H9 (cell line): ENCODE results near the gene MOB3B. TPM values are rescaled to one million over a fixed set of nuclear protein-coding genes. Genes with fewer than 3 reads are reported as not detected.

Experiments
- DNase-seq: peaks from one replicate; pipeline ENCODE4 v3.0.0-alpha.2; 2017
- H2AFZ ChIP-seq: one replicate; pipeline ENCODE4 v1.6.1; 2013; ENCODE audit warnings: mild to moderate bottlenecking, low read length, control low read depth, moderate library complexity
- H2AK5ac ChIP-seq: 2 replicates; pipeline ENCODE4 v1.6.1; 2013; ENCODE audit warnings: low read length, control low read depth, mixed read lengths; ENCODE audit not compliant: insufficient read length
- H2BK120ac ChIP-seq: one replicate; pipeline ENCODE4 v1.6.1; 2013; ENCODE audit warnings: low read depth, mild to moderate bottlenecking, low read length, control low read depth, inconsistent platforms; ENCODE audit not compliant: poor library complexity, severe bottlenecking
- H2BK12ac ChIP-seq: 2 replicates; pipeline ENCODE4 v1.6.1; 2013; ENCODE audit warnings: low read length, control low read depth, mixed read lengths, low read depth; ENCODE audit not compliant: insufficient read length
- H2BK15ac ChIP-seq: 2 replicates; pipeline ENCODE4 v1.6.1; 2013; ENCODE audit warnings: low read depth, low read length, control low read depth
- H2BK20ac ChIP-seq: one replicate; pipeline ENCODE4 v1.6.1; 2013; ENCODE audit warnings: low read depth, mild to moderate bottlenecking, low read length, control low read depth, inconsistent platforms; ENCODE audit not compliant: poor library complexity, severe bottlenecking
- H2BK5ac ChIP-seq: 2 replicates; pipeline ENCODE4 v1.6.1; 2013; ENCODE audit warnings: low read length, control low read depth, mixed read lengths; ENCODE audit not compliant: insufficient read length
- H3K14ac ChIP-seq: 2 replicates; pipeline ENCODE4 v1.6.1; 2013; ENCODE audit warnings: low read length, control low read depth; ENCODE audit not compliant: insufficient read depth
- H3K18ac ChIP-seq: 2 replicates; pipeline ENCODE4 v1.6.1; 2013; ENCODE audit warnings: low read depth, mild to moderate bottlenecking, mixed read lengths, low read length, control low read depth; ENCODE audit not compliant: insufficient read length
- H3K23ac ChIP-seq: 2 replicates; pipeline ENCODE4 v1.6.1; 2013; ENCODE audit warnings: low read length, control low read depth, mixed read lengths, low read depth; ENCODE audit not compliant: insufficient read length
- H3K23me2 ChIP-seq: 2 replicates; pipeline ENCODE4 v1.6.1; 2013; ENCODE audit warnings: low read depth, mild to moderate bottlenecking, mixed read lengths, low read length, control low read depth; ENCODE audit not compliant: insufficient read length, poor library complexity, severe bottlenecking
- H3K27ac ChIP-seq: 2 replicates; pipeline ENCODE4 v1.5.1; 2013; ENCODE audit warnings: low read length, control low read depth, mixed read lengths, low read depth; ENCODE audit not compliant: insufficient read length
- H3K27me3 ChIP-seq: 2 replicates; pipeline ENCODE4 v1.6.1; 2013; ENCODE audit warnings: low read length, control low read depth, inconsistent platforms; ENCODE audit not compliant: insufficient read depth
- H3K4ac ChIP-seq: 2 replicates; pipeline ENCODE4 v1.6.1; 2013; ENCODE audit warnings: low read depth, mild to moderate bottlenecking, control low read depth, inconsistent platforms, low read length, moderate library complexity
- H3K4me1 ChIP-seq: 2 replicates; pipeline ENCODE4 v1.6.1; 2013; ENCODE audit warnings: low read length, control low read depth, inconsistent platforms; ENCODE audit not compliant: insufficient read depth
- H3K4me2 ChIP-seq: 2 replicates; pipeline ENCODE4 v1.6.1; 2013; ENCODE audit warnings: low read length, control low read depth, mixed read lengths; ENCODE audit not compliant: insufficient read length, insufficient read depth
- H3K56ac ChIP-seq: 2 replicates; pipeline ENCODE4 v1.6.1; 2013; ENCODE audit warnings: low read depth, mild to moderate bottlenecking, mixed read lengths, low read length, control low read depth; ENCODE audit not compliant: insufficient read length
- H3K79me1 ChIP-seq: 2 replicates; pipeline ENCODE4 v1.6.1; 2013; ENCODE audit warnings: low read depth, mild to moderate bottlenecking, moderate library complexity, low read length, control low read depth, inconsistent platforms; ENCODE audit not compliant: insufficient read depth, poor library complexity, severe bottlenecking
- H3K79me2 ChIP-seq: 2 replicates; pipeline ENCODE4 v1.6.1; 2013; ENCODE audit warnings: low read length, control low read depth, inconsistent platforms; ENCODE audit not compliant: insufficient read depth
- H3K9ac ChIP-seq: 2 replicates; pipeline ENCODE4 v1.6.1; 2013; ENCODE audit warnings: low read length, control low read depth, mixed read lengths; ENCODE audit not compliant: insufficient read length; ENCODE audit errors: extremely low read depth
- H3K9me3 ChIP-seq: one replicate; pipeline ENCODE4 v1.6.1; 2013; ENCODE audit warnings: low read depth, low read length, inconsistent platforms; ENCODE audit not compliant: control insufficient read depth
- H3T11ph ChIP-seq: one replicate; pipeline ENCODE4 v1.6.1; 2013; ENCODE audit warnings: mild to moderate bottlenecking, low read length, control low read depth, inconsistent platforms
- H4K20me1 ChIP-seq: one replicate; pipeline ENCODE4 v1.6.1; 2013; ENCODE audit not compliant: control insufficient read depth, insufficient read length, insufficient read depth
- H4K5ac ChIP-seq: 2 replicates; pipeline ENCODE4 v1.6.1; 2013; ENCODE audit warnings: low read depth, mild to moderate bottlenecking, mixed read lengths, low read length, control low read depth; ENCODE audit not compliant: insufficient read length
- H4K8ac ChIP-seq: replicated peaks from 2 replicates; pipeline ENCODE4 v1.6.1; 2013; ENCODE audit warnings: low read length, control low read depth, mixed read lengths, low read depth; ENCODE audit not compliant: insufficient read length
- H4K91ac ChIP-seq: 2 replicates; pipeline ENCODE4 v1.6.1; 2013; ENCODE audit warnings: low read depth, mild to moderate bottlenecking, moderate library complexity, mixed read lengths, low read length, control low read depth; ENCODE audit not compliant: insufficient read length
- H3K27ac Mint-ChIP-seq, 3 experiments: 2 replicates in 2 of 3; 3 replicates in 1 of 3; pipeline ENCODE4 v1.8.0; 2020 to 2021; ENCODE audit warnings: mixed read lengths in 3 of 3, mild to moderate bottlenecking in 1 of 3, moderate library complexity in 1 of 3
- H3K27me3 Mint-ChIP-seq: 2 replicates; pipeline ENCODE4 v1.8.0; 2021; ENCODE audit warnings: low read depth, mild to moderate bottlenecking, moderate library complexity, mixed read lengths
- H3K36me3 Mint-ChIP-seq, 3 experiments: 2 replicates in 2 of 3; 3 replicates in 1 of 3; pipeline ENCODE4 v1.8.0; 2020 to 2021; ENCODE audit warnings: low read depth in 3 of 3, mixed read lengths in 3 of 3; ENCODE audit not compliant: insufficient read depth in 1 of 3
- H3K4me1 Mint-ChIP-seq, 2 experiments: 2 replicates each; pipeline ENCODE4 v1.8.0; 2020; ENCODE audit warnings: mixed read lengths in 2 of 2
- H3K4me3 Mint-ChIP-seq, 2 experiments: 2 replicates in 1 of 2; 3 replicates in 1 of 2; pipeline ENCODE4 v1.8.0; 2020 to 2021; ENCODE audit warnings: mild to moderate bottlenecking in 2 of 2, mixed read lengths in 2 of 2, moderate library complexity in 1 of 2
- H3K9me3 Mint-ChIP-seq, 2 experiments: 2 replicates in 1 of 2; 3 replicates in 1 of 2; pipeline ENCODE4 v1.8.0; 2020; ENCODE audit warnings: mild to moderate bottlenecking in 2 of 2, mixed read lengths in 2 of 2, moderate library complexity in 1 of 2
- WGBS: extraction: QIAGEN DNeasy Blood & Tissue Kit; methylation state at CpG from one replicate; pipeline ENCODE4 v1.1.7; 2013; ENCODE audit warnings: missing lambda C conversion rate, low lambda C conversion rate, mixed read lengths; ENCODE audit not compliant: insufficient read length; ENCODE audit errors: extremely low coverage; 5-methylcytosine and 5-hydroxymethylcytosine counted together
- total RNA-seq: library from RNA; stranded (reverse); gene quantifications from 2 replicates; pipeline ENCODE4 v1.2.1, GENCODE V29; 2021
- TF ChIP-seq, protein P1 (sequence below): fragments of 200-600 bp; sonication (generic); conservative IDR thresholded peaks from 3 replicates; pipeline ENCODE4 v1.8.0; 2021; ENCODE audit warnings: antibody characterized with exemption, mild to moderate bottlenecking

Gene MOB3B
- total RNA-seq, 1 experiment from 2014 or later = 9.8 TPM

DNA sequence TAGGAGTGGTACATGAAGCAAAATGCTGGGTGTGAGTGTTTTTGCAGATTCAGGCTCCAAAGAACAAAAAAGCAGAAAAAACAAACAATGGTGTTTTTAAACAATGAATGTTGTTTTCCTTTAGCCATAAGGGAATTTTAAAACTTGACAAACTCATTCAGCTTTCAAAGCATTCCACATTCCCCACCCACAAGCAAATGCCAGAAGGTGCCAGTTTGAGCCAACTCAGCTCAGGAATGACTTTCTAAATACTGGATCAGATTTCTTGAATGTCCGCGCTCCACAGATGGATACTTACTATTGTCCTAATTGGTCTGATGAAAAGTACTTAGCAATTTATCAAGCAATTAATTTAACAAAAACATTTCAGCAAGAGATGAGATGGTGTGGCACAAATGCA is 12.9 kb upstream of the MOB3B start:
- Histone ChIP-seq H3K9me3 (no peaks in the 10 kb centered on the region), H3K23ac (no peak overlapping the region), H4K5ac (no peak overlapping the region), H4K91ac (no peak overlapping the region), H4K20me1 (no peaks in the 10 kb centered on the region), H3K4me1 (no peaks in the 10 kb centered on the region), H2BK20ac (no peak overlapping the region), H3K23me2 (no peaks in the 10 kb centered on the region), H3K79me2 (no peaks in the 10 kb centered on the region), H3K14ac (no peak overlapping the region), H2BK12ac (no peak overlapping the region), H3K27ac (no peak overlapping the region), H3K27me3 (no peaks in the 10 kb centered on the region), H2BK5ac (no peak overlapping the region), H3K4me2 (no peak overlapping the region), H3T11ph (no peak overlapping the region), H2AK5ac (no peak overlapping the region), H2AFZ (no peak overlapping the region), H3K79me1 (no peaks in the 10 kb centered on the region), H2BK120ac (no peak overlapping the region), H3K4ac (no peak overlapping the region), H3K18ac (no peak overlapping the region), H3K56ac (no peak overlapping the region), H3K9ac (no peak overlapping the region), H2BK15ac (no peak overlapping the region), H4K8ac (no peak overlapping the region)
- Mint-ChIP-seq H3K27me3 (no peaks in the 10 kb centered on the region), H3K36me3 (peaks cover 11 to 42% (median 27%) of the 10 kb centered on the region in 3 experiments), H3K4me3 (no peak overlapping the region), H3K9me3 (no peaks in the 10 kb centered on the region; a peak in 1 of 5 replicates), H3K27ac (no peak overlapping the region), H3K4me1 (peaks cover 0 to 2% of the 10 kb centered on the region in 2 experiments; a peak in 2 of 4 replicates)
- no CpG with 5 or more reads among the region's 2 CpGs for WGBS
- no peak for DNase-seq
- TF ChIP-seq, protein P1, sequence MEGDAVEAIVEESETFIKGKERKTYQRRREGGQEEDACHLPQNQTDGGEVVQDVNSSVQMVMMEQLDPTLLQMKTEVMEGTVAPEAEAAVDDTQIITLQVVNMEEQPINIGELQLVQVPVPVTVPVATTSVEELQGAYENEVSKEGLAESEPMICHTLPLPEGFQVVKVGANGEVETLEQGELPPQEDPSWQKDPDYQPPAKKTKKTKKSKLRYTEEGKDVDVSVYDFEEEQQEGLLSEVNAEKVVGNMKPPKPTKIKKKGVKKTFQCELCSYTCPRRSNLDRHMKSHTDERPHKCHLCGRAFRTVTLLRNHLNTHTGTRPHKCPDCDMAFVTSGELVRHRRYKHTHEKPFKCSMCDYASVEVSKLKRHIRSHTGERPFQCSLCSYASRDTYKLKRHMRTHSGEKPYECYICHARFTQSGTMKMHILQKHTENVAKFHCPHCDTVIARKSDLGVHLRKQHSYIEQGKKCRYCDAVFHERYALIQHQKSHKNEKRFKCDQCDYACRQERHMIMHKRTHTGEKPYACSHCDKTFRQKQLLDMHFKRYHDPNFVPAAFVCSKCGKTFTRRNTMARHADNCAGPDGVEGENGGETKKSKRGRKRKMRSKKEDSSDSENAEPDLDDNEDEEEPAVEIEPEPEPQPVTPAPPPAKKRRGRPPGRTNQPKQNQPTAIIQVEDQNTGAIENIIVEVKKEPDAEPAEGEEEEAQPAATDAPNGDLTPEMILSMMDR = no peak
